H9 (cell line): ENCODE measurements around the gene DLG2. TPM values are rescaled to one million over a fixed set of nuclear protein-coding genes. Genes with fewer than 3 reads are reported as not detected.

Experiments used
- DNase-seq: peaks from one replicate; pipeline ENCODE4 v3.0.0-alpha.2; 2017
- H2AFZ ChIP-seq: one replicate; pipeline ENCODE4 v1.6.1; 2013; ENCODE audit warnings: mild to moderate bottlenecking, low read length, control low read depth, moderate library complexity
- H2AK5ac ChIP-seq: 2 replicates; pipeline ENCODE4 v1.6.1; 2013; ENCODE audit warnings: low read length, control low read depth, mixed read lengths; ENCODE audit not compliant: insufficient read length
- H2BK120ac ChIP-seq: one replicate; pipeline ENCODE4 v1.6.1; 2013; ENCODE audit warnings: low read depth, mild to moderate bottlenecking, low read length, control low read depth, inconsistent platforms; ENCODE audit not compliant: poor library complexity, severe bottlenecking
- H2BK12ac ChIP-seq: 2 replicates; pipeline ENCODE4 v1.6.1; 2013; ENCODE audit warnings: low read length, control low read depth, mixed read lengths, low read depth; ENCODE audit not compliant: insufficient read length
- H2BK15ac ChIP-seq: 2 replicates; pipeline ENCODE4 v1.6.1; 2013; ENCODE audit warnings: low read depth, low read length, control low read depth
- H2BK20ac ChIP-seq: one replicate; pipeline ENCODE4 v1.6.1; 2013; ENCODE audit warnings: low read depth, mild to moderate bottlenecking, low read length, control low read depth, inconsistent platforms; ENCODE audit not compliant: poor library complexity, severe bottlenecking
- H2BK5ac ChIP-seq: 2 replicates; pipeline ENCODE4 v1.6.1; 2013; ENCODE audit warnings: low read length, control low read depth, mixed read lengths; ENCODE audit not compliant: insufficient read length
- H3K14ac ChIP-seq: 2 replicates; pipeline ENCODE4 v1.6.1; 2013; ENCODE audit warnings: low read length, control low read depth; ENCODE audit not compliant: insufficient read depth
- H3K18ac ChIP-seq: 2 replicates; pipeline ENCODE4 v1.6.1; 2013; ENCODE audit warnings: low read depth, mild to moderate bottlenecking, mixed read lengths, low read length, control low read depth; ENCODE audit not compliant: insufficient read length
- H3K23ac ChIP-seq: 2 replicates; pipeline ENCODE4 v1.6.1; 2013; ENCODE audit warnings: low read length, control low read depth, mixed read lengths, low read depth; ENCODE audit not compliant: insufficient read length
- H3K23me2 ChIP-seq: 2 replicates; pipeline ENCODE4 v1.6.1; 2013; ENCODE audit warnings: low read depth, mild to moderate bottlenecking, mixed read lengths, low read length, control low read depth; ENCODE audit not compliant: insufficient read length, poor library complexity, severe bottlenecking
- H3K27ac ChIP-seq: 2 replicates; pipeline ENCODE4 v1.5.1; 2013; ENCODE audit warnings: low read length, control low read depth, mixed read lengths, low read depth; ENCODE audit not compliant: insufficient read length
- H3K27me3 ChIP-seq: 2 replicates; pipeline ENCODE4 v1.6.1; 2013; ENCODE audit warnings: low read length, control low read depth, inconsistent platforms; ENCODE audit not compliant: insufficient read depth
- H3K4ac ChIP-seq: 2 replicates; pipeline ENCODE4 v1.6.1; 2013; ENCODE audit warnings: low read depth, mild to moderate bottlenecking, control low read depth, inconsistent platforms, low read length, moderate library complexity
- H3K4me1 ChIP-seq: 2 replicates; pipeline ENCODE4 v1.6.1; 2013; ENCODE audit warnings: low read length, control low read depth, inconsistent platforms; ENCODE audit not compliant: insufficient read depth
- H3K4me2 ChIP-seq: 2 replicates; pipeline ENCODE4 v1.6.1; 2013; ENCODE audit warnings: low read length, control low read depth, mixed read lengths; ENCODE audit not compliant: insufficient read length, insufficient read depth
- H3K56ac ChIP-seq: 2 replicates; pipeline ENCODE4 v1.6.1; 2013; ENCODE audit warnings: low read depth, mild to moderate bottlenecking, mixed read lengths, low read length, control low read depth; ENCODE audit not compliant: insufficient read length
- H3K79me1 ChIP-seq: 2 replicates; pipeline ENCODE4 v1.6.1; 2013; ENCODE audit warnings: low read depth, mild to moderate bottlenecking, moderate library complexity, low read length, control low read depth, inconsistent platforms; ENCODE audit not compliant: insufficient read depth, poor library complexity, severe bottlenecking
- H3K79me2 ChIP-seq: 2 replicates; pipeline ENCODE4 v1.6.1; 2013; ENCODE audit warnings: low read length, control low read depth, inconsistent platforms; ENCODE audit not compliant: insufficient read depth
- H3K9ac ChIP-seq: 2 replicates; pipeline ENCODE4 v1.6.1; 2013; ENCODE audit warnings: low read length, control low read depth, mixed read lengths; ENCODE audit not compliant: insufficient read length; ENCODE audit errors: extremely low read depth
- H3K9me3 ChIP-seq: one replicate; pipeline ENCODE4 v1.6.1; 2013; ENCODE audit warnings: low read depth, low read length, inconsistent platforms; ENCODE audit not compliant: control insufficient read depth
- H3T11ph ChIP-seq: one replicate; pipeline ENCODE4 v1.6.1; 2013; ENCODE audit warnings: mild to moderate bottlenecking, low read length, control low read depth, inconsistent platforms
- H4K20me1 ChIP-seq: one replicate; pipeline ENCODE4 v1.6.1; 2013; ENCODE audit not compliant: control insufficient read depth, insufficient read length, insufficient read depth
- H4K5ac ChIP-seq: 2 replicates; pipeline ENCODE4 v1.6.1; 2013; ENCODE audit warnings: low read depth, mild to moderate bottlenecking, mixed read lengths, low read length, control low read depth; ENCODE audit not compliant: insufficient read length
- H4K8ac ChIP-seq: replicated peaks from 2 replicates; pipeline ENCODE4 v1.6.1; 2013; ENCODE audit warnings: low read length, control low read depth, mixed read lengths, low read depth; ENCODE audit not compliant: insufficient read length
- H4K91ac ChIP-seq: 2 replicates; pipeline ENCODE4 v1.6.1; 2013; ENCODE audit warnings: low read depth, mild to moderate bottlenecking, moderate library complexity, mixed read lengths, low read length, control low read depth; ENCODE audit not compliant: insufficient read length
- H3K27ac Mint-ChIP-seq, 3 experiments: 2 replicates in 2 of 3; 3 replicates in 1 of 3; pipeline ENCODE4 v1.8.0; 2020 to 2021; ENCODE audit warnings: mixed read lengths in 3 of 3, mild to moderate bottlenecking in 1 of 3, moderate library complexity in 1 of 3
- H3K27me3 Mint-ChIP-seq: 2 replicates; pipeline ENCODE4 v1.8.0; 2021; ENCODE audit warnings: low read depth, mild to moderate bottlenecking, moderate library complexity, mixed read lengths
- H3K36me3 Mint-ChIP-seq, 3 experiments: 2 replicates in 2 of 3; 3 replicates in 1 of 3; pipeline ENCODE4 v1.8.0; 2020 to 2021; ENCODE audit warnings: low read depth in 3 of 3, mixed read lengths in 3 of 3; ENCODE audit not compliant: insufficient read depth in 1 of 3
- H3K4me1 Mint-ChIP-seq, 2 experiments: 2 replicates each; pipeline ENCODE4 v1.8.0; 2020; ENCODE audit warnings: mixed read lengths in 2 of 2
- H3K4me3 Mint-ChIP-seq, 2 experiments: 2 replicates in 1 of 2; 3 replicates in 1 of 2; pipeline ENCODE4 v1.8.0; 2020 to 2021; ENCODE audit warnings: mild to moderate bottlenecking in 2 of 2, mixed read lengths in 2 of 2, moderate library complexity in 1 of 2
- H3K9me3 Mint-ChIP-seq, 2 experiments: 2 replicates in 1 of 2; 3 replicates in 1 of 2; pipeline ENCODE4 v1.8.0; 2020; ENCODE audit warnings: mild to moderate bottlenecking in 2 of 2, mixed read lengths in 2 of 2, moderate library complexity in 1 of 2
- WGBS: extraction: QIAGEN DNeasy Blood & Tissue Kit; methylation state at CpG from one replicate; pipeline ENCODE4 v1.1.7; 2013; ENCODE audit warnings: missing lambda C conversion rate, low lambda C conversion rate, mixed read lengths; ENCODE audit not compliant: insufficient read length; ENCODE audit errors: extremely low coverage; 5-methylcytosine and 5-hydroxymethylcytosine counted together
- total RNA-seq: library from RNA; stranded (reverse); gene quantifications from 2 replicates; pipeline ENCODE4 v1.2.1, GENCODE V29; 2021
- TF ChIP-seq, protein P1 (sequence below): fragments of 200-600 bp; sonication (generic); conservative IDR thresholded peaks from 3 replicates; pipeline ENCODE4 v1.8.0; 2021; ENCODE audit warnings: antibody characterized with exemption, mild to moderate bottlenecking

DLG2 gene
- total RNA-seq, 1 experiment from 2014 or later, result 8.0 TPM

DNA sequence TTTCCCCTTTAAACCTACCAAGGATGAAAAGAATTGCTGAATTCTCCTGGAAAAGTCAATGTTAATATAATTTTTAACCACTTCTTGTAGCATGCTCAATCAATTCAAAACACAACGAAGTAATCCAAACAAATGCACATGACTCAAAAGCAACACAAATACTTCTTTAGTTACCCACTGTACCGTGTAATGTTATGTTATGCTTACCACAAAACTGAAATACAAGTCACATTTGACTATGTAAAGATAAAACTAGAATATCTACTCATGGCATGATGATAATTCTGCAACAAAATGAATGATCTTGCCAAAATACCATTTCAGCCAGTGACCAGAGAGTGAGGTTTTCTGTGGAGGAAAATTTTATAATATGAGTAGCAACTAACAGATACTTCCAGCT lies 587.0 kb downstream of the DLG2 start:
- Histone ChIP-seq H2BK20ac (no peak overlapping the region), H4K91ac (no peak overlapping the region), H3K9me3 (no peaks in the 10 kb centered on the region), H3K56ac (no peak overlapping the region), H3K27me3 (no peaks in the 10 kb centered on the region), H3K23ac (no peak overlapping the region), H4K5ac (no peak overlapping the region), H2BK12ac (no peak overlapping the region), H4K20me1 (no peaks in the 10 kb centered on the region), H3K4me1 (no peaks in the 10 kb centered on the region), H2BK5ac (no peak overlapping the region), H3K4ac (no peak overlapping the region), H3K79me1 (no peaks in the 10 kb centered on the region), H3K23me2 (no peaks in the 10 kb centered on the region), H3K27ac (no peak overlapping the region), H2BK15ac (no peak overlapping the region), H3K79me2 (no peaks in the 10 kb centered on the region), H2AK5ac (no peak overlapping the region), H3K4me2 (no peak overlapping the region), H3K14ac (no peak overlapping the region), H2AFZ (no peak overlapping the region), H3K9ac (no peak overlapping the region), H3T11ph (no peak overlapping the region), H2BK120ac (no peak overlapping the region), H3K18ac (no peak overlapping the region), H4K8ac (no peak overlapping the region)
- TF ChIP-seq, protein P1, sequence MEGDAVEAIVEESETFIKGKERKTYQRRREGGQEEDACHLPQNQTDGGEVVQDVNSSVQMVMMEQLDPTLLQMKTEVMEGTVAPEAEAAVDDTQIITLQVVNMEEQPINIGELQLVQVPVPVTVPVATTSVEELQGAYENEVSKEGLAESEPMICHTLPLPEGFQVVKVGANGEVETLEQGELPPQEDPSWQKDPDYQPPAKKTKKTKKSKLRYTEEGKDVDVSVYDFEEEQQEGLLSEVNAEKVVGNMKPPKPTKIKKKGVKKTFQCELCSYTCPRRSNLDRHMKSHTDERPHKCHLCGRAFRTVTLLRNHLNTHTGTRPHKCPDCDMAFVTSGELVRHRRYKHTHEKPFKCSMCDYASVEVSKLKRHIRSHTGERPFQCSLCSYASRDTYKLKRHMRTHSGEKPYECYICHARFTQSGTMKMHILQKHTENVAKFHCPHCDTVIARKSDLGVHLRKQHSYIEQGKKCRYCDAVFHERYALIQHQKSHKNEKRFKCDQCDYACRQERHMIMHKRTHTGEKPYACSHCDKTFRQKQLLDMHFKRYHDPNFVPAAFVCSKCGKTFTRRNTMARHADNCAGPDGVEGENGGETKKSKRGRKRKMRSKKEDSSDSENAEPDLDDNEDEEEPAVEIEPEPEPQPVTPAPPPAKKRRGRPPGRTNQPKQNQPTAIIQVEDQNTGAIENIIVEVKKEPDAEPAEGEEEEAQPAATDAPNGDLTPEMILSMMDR, result no peak
- Mint-ChIP-seq H3K4me3 (no peak overlapping the region), H3K27me3 (no peaks in the 10 kb centered on the region), H3K27ac (no peak overlapping the region), H3K4me1 (peaks cover 8 to 10% of the 10 kb centered on the region in 2 experiments), H3K36me3 (no peaks in the 10 kb centered on the region), H3K9me3 (no peaks in the 10 kb centered on the region)
- no peak for DNase-seq
- WGBS, result no CpG with 5 or more reads among the region's 2 CpGs
